HepG2 (cell line): Measurements from ENCODE around the gene SRXN1.

Experiments
- EZH2 ChIP-seq: conservative IDR thresholded peaks from 2 replicates; pipeline ENCODE4 v1.6.1; 2012; ENCODE audit warnings: mild to moderate bottlenecking, low read depth, low read length, moderate library complexity
- NFIC ChIP-seq: IDR thresholded peaks from 2 replicates; pipeline ENCODE4 v1.6.1; 2012; ENCODE audit warnings: mild to moderate bottlenecking, low read length, inconsistent platforms
- NFKB2 ChIP-seq: sonication (generic); formaldehyde crosslinking; IDR thresholded peaks from 2 replicates; pipeline ENCODE4 v1.4.0; 2020; ENCODE audit warnings: missing genetic modification reagents, borderline replicate concordance
- REPIN1 ChIP-seq: sonication (generic); formaldehyde crosslinking; IDR thresholded peaks from 2 replicates; pipeline ENCODE4 v1.8.0; 2022; ENCODE audit warnings: missing genetic modification reagents, low read depth, mild to moderate bottlenecking, borderline replicate concordance
- SIN3A ChIP-seq: IDR thresholded peaks from 2 replicates; pipeline ENCODE4 v1.6.1; 2011; ENCODE audit warnings: low read depth, mild to moderate bottlenecking, control low read depth, low read length, borderline replicate concordance
- TF ChIP-seq, protein P1 (sequence below): IDR thresholded peaks from 2 replicates; pipeline ENCODE4 v1.6.1; 2016; ENCODE audit warnings: missing compliant biosample characterization, missing genetic modification reagents, borderline replicate concordance
- TF ChIP-seq, protein P2 (sequence below): sonication (generic); formaldehyde crosslinking; IDR thresholded peaks from 2 replicates; pipeline ENCODE4 v1.5.0; 2020; ENCODE audit warnings: mild to moderate bottlenecking, missing genetic modification reagents, moderate library complexity
- TF ChIP-seq, protein P3 (sequence below), 2 experiments: sonication (generic) in 1 of 2; formaldehyde crosslinking in 1 of 2; IDR thresholded peaks; 2 replicates each; pipeline versions ENCODE4 v1.4.0 to v1.6.1; 2018 to 2020; ENCODE audit warnings: missing genetic modification reagents in 2 of 2, borderline replicate concordance in 1 of 2, low read depth in 1 of 2, mild to moderate bottlenecking in 1 of 2, missing biosample characterization in 1 of 2

DNA sequence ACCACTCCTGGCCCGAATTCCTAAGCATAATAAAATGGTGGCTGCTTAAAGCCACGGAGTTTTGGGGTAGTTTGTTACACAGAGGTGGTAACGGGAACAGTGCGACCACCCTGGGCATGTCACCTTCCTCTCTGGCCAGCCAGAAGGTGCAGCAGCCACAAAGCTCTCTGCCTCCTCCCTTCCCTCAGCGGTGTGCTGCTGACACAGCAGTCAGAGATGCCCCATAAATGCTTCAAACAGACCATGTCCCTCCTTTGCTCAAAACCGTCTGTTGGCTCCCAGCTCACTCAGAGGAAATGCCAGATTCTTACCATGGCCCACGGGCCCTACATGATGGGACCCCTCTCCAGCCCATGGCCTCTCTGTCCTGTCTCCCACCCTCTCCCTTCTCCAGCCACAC lies 30.8 kb downstream of the SRXN1 start:
- TF ChIP-seq SIN3A (no peak), EZH2 (no peak), REPIN1 (no peak), NFKB2 (no peak), NFIC (no peak)
- TF ChIP-seq, protein P1, sequence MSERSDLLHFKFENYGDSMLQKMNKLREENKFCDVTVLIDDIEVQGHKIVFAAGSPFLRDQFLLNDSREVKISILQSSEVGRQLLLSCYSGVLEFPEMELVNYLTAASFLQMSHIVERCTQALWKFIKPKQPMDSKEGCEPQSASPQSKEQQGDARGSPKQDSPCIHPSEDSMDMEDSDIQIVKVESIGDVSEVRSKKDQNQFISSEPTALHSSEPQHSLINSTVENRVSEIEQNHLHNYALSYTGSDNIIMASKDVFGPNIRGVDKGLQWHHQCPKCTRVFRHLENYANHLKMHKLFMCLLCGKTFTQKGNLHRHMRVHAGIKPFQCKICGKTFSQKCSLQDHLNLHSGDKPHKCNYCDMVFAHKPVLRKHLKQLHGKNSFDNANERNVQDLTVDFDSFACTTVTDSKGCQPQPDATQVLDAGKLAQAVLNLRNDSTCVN = no peak
- TF ChIP-seq, protein P2, sequence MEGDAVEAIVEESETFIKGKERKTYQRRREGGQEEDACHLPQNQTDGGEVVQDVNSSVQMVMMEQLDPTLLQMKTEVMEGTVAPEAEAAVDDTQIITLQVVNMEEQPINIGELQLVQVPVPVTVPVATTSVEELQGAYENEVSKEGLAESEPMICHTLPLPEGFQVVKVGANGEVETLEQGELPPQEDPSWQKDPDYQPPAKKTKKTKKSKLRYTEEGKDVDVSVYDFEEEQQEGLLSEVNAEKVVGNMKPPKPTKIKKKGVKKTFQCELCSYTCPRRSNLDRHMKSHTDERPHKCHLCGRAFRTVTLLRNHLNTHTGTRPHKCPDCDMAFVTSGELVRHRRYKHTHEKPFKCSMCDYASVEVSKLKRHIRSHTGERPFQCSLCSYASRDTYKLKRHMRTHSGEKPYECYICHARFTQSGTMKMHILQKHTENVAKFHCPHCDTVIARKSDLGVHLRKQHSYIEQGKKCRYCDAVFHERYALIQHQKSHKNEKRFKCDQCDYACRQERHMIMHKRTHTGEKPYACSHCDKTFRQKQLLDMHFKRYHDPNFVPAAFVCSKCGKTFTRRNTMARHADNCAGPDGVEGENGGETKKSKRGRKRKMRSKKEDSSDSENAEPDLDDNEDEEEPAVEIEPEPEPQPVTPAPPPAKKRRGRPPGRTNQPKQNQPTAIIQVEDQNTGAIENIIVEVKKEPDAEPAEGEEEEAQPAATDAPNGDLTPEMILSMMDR (CRISPR knock-in tag) = no peak
- TF ChIP-seq, protein P3, sequence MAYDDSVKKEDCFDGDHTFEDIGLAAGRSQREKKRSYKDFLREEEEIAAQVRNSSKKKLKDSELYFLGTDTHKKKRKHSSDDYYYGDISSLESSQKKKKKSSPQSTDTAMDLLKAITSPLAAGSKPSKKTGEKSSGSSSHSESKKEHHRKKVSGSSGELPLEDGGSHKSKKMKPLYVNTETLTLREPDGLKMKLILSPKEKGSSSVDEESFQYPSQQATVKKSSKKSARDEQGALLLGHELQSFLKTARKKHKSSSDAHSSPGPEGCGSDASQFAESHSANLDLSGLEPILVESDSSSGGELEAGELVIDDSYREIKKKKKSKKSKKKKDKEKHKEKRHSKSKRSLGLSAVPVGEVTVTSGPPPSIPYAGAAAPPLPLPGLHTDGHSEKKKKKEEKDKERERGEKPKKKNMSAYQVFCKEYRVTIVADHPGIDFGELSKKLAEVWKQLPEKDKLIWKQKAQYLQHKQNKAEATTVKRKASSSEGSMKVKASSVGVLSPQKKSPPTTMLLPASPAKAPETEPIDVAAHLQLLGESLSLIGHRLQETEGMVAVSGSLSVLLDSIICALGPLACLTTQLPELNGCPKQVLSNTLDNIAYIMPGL (CRISPR knock-in tag; IDR thresholded peaks at IDR 0.05; ENCODE audit: borderline replicate concordance in 1 of 2, low read depth in 1 of 2) = no peak
